ENCODE data around the gene PLPP3.

PLPP3 gene

GRCh38 chr1:56575865-56576264 is 3.5 kb downstream of the PLPP3 start:
- no peak for DNase-seq

GRCh38 chr1:56574794-56575193 is 4.6 kb downstream of the PLPP3 start:
- no peak for DNase-seq

DNA sequence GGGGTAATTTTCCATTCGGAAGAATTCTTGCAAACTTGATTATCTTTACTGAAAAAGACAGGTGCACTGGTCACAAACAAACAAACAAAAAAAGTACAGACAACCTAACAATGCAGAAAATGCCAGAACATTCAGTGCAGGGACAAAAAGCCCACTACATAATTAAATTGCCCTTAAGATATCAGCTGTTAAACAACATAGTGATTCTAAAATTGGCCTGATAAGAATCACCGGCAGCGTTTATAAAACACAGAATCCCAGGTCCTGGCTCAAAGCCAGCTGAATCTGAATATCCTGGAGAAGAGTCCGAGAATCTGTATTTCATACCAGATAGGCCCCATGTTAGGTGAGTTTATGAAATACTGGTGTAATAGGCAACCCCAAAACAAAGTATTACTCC is 6.1 kb downstream of the PLPP3 start:
- no peak for DNase-seq

DNA sequence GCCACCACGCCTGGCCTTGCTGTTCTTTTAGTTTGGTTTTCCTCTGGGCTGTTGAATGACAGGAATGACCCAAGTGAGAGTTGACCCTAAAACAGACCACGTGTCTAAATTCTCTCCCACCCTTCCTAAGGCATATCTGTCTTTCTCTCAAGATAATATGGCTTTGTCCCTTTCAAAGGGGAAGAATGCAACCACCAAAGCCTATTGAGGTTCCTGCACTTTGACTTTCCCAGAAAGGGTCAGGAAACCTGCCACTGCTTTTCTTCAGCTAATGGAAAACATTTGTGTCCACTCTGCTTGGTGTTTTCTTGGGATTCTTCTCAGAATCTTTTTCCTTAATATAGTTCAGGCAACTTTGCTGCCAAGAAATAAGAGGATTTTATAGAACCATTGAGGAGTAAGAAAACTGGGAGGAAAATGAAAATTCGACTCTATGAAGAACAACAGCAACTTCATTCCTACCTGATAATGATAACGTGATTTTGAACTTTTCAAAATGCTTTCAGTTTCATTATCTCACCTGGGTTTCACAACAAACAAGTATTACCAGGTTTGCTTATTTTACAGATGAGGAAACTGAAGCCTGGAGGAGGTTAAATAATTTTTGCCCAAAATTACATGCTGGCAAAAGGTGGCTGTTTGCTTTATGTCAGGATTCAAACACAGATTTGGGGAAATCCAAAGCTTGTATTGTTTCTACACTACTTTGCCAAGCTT is 6.9 kb downstream of the PLPP3 start:
- no peak for DNase-seq

DNA sequence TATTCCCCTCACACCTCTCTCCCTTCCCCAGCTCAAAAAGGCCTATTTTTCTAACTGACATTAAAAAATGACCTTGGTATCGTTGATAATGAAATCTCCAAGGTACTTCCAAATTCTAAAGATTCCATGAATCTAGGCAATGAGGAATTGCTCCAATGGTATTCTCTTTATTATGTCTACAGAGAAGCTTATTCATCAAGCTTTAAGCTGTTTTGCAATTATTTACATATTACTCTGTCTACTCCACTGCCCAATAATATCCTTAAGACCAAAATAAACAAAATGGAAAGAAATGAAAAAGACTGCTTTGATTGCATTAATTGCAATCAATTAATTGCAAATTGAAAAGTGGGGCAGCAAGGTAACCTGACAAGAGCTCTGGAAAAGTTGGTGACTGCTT is 7.9 kb downstream of the PLPP3 start:
- no peak for DNase-seq

DNA sequence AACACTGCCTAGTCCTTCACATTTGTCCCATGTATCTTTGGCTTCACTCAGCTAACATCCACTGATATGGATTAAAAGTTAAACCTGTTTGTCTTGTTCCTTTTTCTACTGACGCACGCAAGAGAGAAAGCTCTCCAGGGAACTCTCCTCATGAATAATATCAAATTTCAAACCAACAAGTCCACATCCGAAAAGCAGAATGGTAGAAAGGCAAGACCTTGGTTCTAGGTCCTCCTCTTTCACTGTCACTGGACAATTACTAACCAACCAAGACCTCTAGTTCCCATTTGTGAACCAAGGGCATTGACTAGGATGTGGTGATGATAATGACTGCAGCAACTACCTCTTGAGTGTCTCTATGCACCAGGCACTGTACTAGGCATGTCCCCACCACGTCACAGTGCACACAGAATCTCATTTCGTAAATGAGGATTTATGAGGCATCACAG is 8.4 kb downstream of the PLPP3 start:
- no peak for DNase-seq

- no peak for DNase-seq
These were observed 9.7 kb downstream of the PLPP3 start for GRCh38 chr1:56569661-56570060.

DNA sequence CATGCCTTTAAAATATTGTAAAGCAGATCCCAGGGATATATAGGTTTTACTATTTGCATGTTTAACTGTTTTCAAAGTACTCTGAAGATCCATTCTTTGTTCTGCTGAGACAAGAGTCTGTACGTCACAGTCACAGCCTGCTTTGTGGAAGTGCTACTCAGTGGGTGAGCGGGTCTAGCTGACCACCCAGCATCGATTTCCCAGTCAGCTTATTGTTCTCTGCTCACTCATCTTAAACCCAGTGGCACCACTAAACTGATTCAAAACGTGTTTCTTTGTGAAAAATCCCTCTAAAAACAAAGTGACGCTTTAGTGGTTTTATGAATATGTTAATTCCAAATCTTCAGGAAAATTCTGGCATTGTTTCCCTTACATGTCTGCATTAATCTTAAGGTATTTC is 12.4 kb downstream of the PLPP3 start:
- no peak for DNase-seq

DNA sequence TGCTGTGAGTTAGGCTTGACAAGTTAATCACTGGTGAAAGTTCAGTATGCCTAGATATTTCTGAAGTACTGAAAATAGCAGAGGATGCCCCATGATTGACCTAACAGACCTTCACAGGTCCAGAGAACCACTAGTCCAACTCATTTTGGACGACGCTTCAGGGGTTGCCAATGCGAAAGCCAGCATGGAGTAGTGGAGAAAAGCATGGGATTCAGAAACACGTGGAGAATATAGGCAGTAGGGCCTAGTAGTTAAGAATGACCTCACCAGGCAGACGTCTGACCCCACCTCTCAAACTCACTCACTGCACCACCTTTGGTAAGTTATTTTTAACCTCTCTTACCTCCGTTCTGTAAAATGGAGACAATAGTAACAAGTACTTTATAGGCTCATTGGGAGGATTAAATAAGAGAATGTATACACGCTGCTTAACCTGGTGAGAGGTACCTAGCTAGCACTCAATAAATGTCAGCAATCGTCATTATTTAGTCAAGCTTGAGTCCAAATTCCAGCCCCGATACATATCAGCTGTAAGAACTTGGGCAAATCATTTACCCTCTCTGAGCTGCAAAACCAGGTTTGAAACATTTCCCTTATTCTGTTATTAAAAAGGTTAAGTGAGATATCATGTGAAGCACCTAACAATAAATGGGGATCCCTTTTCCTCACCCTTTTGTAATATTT is 13.2 kb downstream of the PLPP3 start:
- no peak for DNase-seq

- DNase-seq = no peak
These were observed 14.7 kb downstream of the PLPP3 start for GRCh38 chr1:56564615-56565014.

GRCh38 chr1:56563568-56563967 is 15.8 kb downstream of the PLPP3 start:
- no peak for DNase-seq

DNA sequence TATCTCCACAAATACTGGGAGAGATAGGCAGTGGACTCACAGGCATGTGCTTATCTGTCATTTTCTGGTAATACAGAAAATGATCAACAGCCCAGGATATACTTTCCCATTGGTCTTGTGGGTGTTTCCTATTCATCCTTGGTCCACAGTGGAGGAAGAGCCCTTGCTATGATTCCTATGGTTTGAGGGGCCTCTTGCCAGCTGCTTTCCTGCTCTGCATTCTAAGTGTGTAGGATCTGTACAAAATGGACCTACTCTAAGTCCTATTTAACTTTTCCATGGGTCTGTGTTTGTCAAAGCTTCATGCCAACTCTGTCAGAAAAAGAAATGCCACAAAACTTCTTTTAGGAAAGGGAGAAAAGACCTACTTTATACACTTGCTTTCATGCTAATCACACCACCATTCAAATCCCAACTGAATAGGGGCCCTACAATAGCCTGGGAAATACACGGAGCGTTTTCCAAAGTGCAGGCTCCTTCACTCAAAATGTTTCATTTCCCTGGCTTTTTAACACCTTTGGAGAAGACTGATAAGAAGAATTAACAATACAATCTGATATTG is 16.4 kb downstream of the PLPP3 start:
- no peak for DNase-seq

GRCh38 chr1:56561227-56562019 is 17.9 kb downstream of the PLPP3 start:
- DNase-seq = no peak

DNA sequence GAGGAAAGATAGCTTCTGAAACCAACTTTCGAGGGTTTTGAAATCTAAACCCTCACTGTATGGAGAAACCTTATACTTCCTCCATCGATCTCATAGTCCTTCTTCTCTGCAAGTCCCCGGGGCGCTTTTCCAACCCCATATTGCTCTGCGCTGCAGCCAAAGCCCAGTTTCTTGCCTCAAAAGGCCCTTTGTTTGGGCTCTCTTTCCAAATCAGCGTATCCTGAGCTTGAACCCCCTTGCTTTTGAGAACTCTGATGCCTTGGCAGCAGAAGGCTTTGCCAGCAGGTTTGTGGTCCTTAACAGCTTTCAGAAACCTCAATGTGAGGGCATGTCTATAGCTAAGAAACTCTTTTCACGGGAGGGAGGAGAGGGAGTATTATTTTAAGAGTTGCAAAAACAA is 21.6 kb downstream of the PLPP3 start:
- DNase-seq = no peak

DNA sequence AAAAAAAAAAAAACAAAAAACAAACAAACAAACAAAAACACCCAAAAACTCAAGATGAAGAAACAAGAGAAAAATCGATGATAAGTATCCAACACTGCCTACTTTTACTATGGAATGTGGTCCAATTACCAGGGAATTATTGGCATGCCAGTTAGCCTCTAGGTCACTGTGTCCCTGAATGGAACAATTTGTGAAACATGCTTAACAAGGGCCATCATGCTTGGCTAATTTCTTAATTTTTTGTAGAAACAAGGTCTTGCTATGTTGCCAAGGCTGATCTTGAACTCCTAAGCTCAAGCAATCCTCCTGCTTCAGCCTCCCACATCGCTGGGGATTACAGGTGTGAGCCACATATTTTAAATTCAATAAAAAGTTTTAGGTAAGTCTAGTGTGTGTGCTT is 23.9 kb downstream of the PLPP3 start:
- DNase-seq = no peak

GRCh38 chr1:56553046-56553445 is 26.3 kb downstream of the PLPP3 start:
- DNase-seq = peak; percentile 17

- no peak for DNase-seq
These were observed 27.0 kb downstream of the PLPP3 start for GRCh38 chr1:56552349-56552748.

- no peak for DNase-seq
These were observed 27.7 kb downstream of the PLPP3 start for GRCh38 chr1:56551691-56552090.

DNA sequence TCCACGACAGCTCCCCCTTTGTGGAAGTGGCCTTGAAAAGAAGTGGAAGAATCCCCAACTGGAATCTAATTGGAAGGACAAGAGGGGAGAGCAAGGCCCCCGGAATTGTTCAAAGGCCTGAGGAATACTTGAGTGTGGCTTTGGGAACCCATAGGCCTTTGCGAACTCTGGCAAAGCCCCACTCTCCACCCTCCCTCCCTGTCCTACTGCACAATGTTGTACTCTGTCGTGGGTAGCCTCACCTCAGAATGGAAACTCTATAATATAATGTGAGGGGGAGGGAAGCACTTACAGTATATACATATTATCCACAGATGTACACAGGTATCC is 28.5 kb downstream of the PLPP3 start:
- DNase-seq = no peak

- DNase-seq = no peak
These were observed 29.1 kb downstream of the PLPP3 start for GRCh38 chr1:56550138-56550858.

DNA sequence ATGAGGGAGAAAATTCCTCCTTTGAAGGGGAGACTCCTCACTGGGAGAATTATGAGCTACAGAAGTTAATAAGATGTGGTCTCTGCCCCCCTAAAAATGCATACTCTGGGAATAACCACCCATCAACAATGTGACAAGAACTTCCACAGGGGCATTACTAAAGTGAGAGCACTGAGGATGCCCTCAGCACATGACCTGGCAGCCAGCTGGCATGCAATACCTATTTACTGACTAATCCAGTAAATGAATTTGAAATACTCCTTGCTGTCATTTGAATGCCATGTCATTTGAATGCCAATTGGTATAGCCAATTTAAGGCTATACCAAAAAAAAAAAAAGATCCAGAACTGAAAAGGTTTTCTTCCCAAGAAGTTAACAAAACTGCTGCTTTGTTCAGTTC is 30.8 kb downstream of the PLPP3 start:
- DNase-seq = no peak

GRCh38 chr1:56547977-56548376 is 31.4 kb downstream of the PLPP3 start:
- DNase-seq = no peak

DNA sequence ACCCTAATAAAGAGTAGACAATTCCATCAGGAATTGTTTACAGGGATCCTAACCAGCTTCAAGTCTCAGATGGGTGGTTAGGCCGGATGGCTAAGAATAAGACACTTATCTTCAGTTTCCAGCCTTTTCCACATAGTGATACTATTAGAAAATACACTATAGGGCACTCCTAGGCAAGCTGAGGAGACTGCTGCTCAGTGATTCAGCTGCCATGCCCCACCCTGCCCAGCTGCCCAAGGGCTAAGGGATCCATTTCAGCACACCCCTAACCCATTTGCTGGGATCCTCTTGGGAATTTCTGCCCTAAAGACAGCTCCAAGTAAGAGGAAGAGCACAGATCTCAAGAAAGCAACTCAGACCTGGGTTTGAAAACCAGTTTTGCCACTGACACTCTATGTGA is 31.9 kb downstream of the PLPP3 start:
- DNase-seq = no peak

Measured in fibroblast of upper back skin (primary cell).